ENCODE data around the gene SPTLC3.

DNA sequence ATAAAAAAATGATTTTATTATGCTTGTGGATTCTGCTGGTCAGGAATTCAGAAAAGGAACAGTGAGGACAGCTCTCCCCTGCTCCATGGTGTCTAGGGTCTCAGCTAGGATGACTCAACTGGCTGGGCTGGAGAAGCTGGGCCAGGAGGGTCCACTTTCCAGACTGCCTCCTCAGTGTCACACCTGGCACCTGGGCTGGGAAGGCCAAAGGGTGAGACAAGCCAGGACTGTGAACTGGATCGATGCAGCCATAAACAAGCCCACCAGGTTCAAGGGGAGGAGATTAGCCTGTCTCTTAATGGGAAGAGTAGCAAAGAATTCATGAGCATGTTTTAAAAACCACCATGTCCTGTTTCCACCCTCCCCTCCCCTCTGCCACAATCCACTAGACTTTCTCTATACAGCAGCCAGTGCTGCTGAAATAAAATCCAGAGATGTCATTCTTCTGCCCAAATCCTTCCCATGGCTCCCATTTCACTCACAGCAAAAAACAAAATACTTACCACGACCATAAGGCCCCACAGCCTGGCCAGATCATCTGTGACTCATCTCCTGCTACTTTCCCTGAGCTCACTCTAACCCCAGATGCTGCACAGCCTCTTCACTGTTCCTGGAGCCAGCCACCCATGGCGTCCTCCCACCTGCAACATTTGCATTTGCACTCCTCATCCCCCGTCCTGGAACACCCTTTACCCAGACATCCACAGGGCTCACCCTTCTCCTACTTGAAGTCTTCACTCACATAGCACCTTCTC lies 13.8 kb downstream of the SPTLC3 start:
- TF ChIP-seq, protein P1, sequence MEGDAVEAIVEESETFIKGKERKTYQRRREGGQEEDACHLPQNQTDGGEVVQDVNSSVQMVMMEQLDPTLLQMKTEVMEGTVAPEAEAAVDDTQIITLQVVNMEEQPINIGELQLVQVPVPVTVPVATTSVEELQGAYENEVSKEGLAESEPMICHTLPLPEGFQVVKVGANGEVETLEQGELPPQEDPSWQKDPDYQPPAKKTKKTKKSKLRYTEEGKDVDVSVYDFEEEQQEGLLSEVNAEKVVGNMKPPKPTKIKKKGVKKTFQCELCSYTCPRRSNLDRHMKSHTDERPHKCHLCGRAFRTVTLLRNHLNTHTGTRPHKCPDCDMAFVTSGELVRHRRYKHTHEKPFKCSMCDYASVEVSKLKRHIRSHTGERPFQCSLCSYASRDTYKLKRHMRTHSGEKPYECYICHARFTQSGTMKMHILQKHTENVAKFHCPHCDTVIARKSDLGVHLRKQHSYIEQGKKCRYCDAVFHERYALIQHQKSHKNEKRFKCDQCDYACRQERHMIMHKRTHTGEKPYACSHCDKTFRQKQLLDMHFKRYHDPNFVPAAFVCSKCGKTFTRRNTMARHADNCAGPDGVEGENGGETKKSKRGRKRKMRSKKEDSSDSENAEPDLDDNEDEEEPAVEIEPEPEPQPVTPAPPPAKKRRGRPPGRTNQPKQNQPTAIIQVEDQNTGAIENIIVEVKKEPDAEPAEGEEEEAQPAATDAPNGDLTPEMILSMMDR (IDR thresholded peaks at IDR 0.05; ENCODE audit: low read depth, low read length), result no peak
- TF ChIP-seq EZH2phosphoT487 (IDR thresholded peaks at IDR 0.05; ENCODE audit: low read depth), result no peak

All from OCI-LY3 (cell line).